ENCODE results near the gene CACNG1. TPM values are rescaled to one million over a fixed set of nuclear protein-coding genes. Genes with fewer than 3 reads are reported as not detected.

Gene CACNG1
- total and polyA plus RNA-seq, 2 donors (not counting 1 experiment from before 2014, with no cell fraction given): not detected

GRCh38 chr17:67058036-67058435, 13.7 kb downstream of the CACNG1 start:
- Histone ChIP-seq H3K36me3 (ENCODE audit: control insufficient read depth, insufficient read depth, low read length) (no peaks in the 10 kb centered on the region), H3K9me3 (ENCODE audit: control insufficient read depth, insufficient read depth, low read depth, low read length) (no peaks in the 10 kb centered on the region), H3K27me3 (ENCODE audit: control insufficient read depth, insufficient read depth, low read length) (no peaks in the 10 kb centered on the region), H2AFZ (ENCODE audit: low read length) (no peak overlapping the region), H3K4me2 (ENCODE audit: extremely low read depth, insufficient read depth, low read length) (no peak overlapping the region), H3K79me2 (ENCODE audit: control insufficient read depth, insufficient read depth, low read length) (no peaks in the 10 kb centered on the region), H3K4me3 (replicated peaks in 1 of 4; ENCODE audit: control extremely low read depth in 1 of 4, insufficient read depth in 1 of 4, low read depth in 3 of 4, low read length in 4 of 4) (no peak overlapping the region), H3K4me1 (ENCODE audit: control insufficient read depth, extremely low read depth, insufficient read depth, low read length) (no peaks in the 10 kb centered on the region), H3K9ac (ENCODE audit: insufficient read depth, low read length) (no peak overlapping the region), H3K27ac (ENCODE audit: insufficient read depth, low read length) (no peak overlapping the region), H4K20me1 (ENCODE audit: control insufficient read depth, extremely low read depth, insufficient read depth, low read length) (no peaks in the 10 kb centered on the region)
- DNase-seq (ENCODE audit: low read depth in 2 of 2): no peak
- no peak for TF ChIP-seq EZH2 (IDR thresholded peaks at IDR 0.05; ENCODE audit: low read length, missing control alignments)
- no peak for TF ChIP-seq CTCF (conservative IDR thresholded peaks at IDR 0.05 in 1 of 2, IDR thresholded peaks at IDR 0.05 in 1 of 2; ENCODE audit: low read depth in 1 of 2, low read length in 2 of 2)

GRCh38 chr17:67059372-67059771, 15.0 kb downstream of the CACNG1 start:
- DNase-seq (ENCODE audit: low read depth in 2 of 2): no peak
- Histone ChIP-seq H3K4me2 (ENCODE audit: extremely low read depth, insufficient read depth, low read length) (no peak overlapping the region), H3K9ac (ENCODE audit: insufficient read depth, low read length) (no peak overlapping the region), H3K27me3 (ENCODE audit: control insufficient read depth, insufficient read depth, low read length) (no peaks in the 10 kb centered on the region), H2AFZ (ENCODE audit: low read length) (no peak overlapping the region), H3K36me3 (ENCODE audit: control insufficient read depth, insufficient read depth, low read length) (no peaks in the 10 kb centered on the region), H3K4me3 (replicated peaks in 1 of 4; ENCODE audit: control extremely low read depth in 1 of 4, insufficient read depth in 1 of 4, low read depth in 3 of 4, low read length in 4 of 4) (no peak overlapping the region), H3K9me3 (ENCODE audit: control insufficient read depth, insufficient read depth, low read depth, low read length) (no peaks in the 10 kb centered on the region), H3K27ac (ENCODE audit: insufficient read depth, low read length) (no peak overlapping the region), H3K79me2 (ENCODE audit: control insufficient read depth, insufficient read depth, low read length) (no peaks in the 10 kb centered on the region), H3K4me1 (ENCODE audit: control insufficient read depth, extremely low read depth, insufficient read depth, low read length) (no peaks in the 10 kb centered on the region), H4K20me1 (ENCODE audit: control insufficient read depth, extremely low read depth, insufficient read depth, low read length) (no peaks in the 10 kb centered on the region)
- TF ChIP-seq EZH2 (IDR thresholded peaks at IDR 0.05; ENCODE audit: low read length, missing control alignments) (no peak), CTCF (conservative IDR thresholded peaks at IDR 0.05 in 1 of 2, IDR thresholded peaks at IDR 0.05 in 1 of 2; ENCODE audit: low read depth in 1 of 2, low read length in 2 of 2) (no peak)

- H3K4me1 ChIP-seq (ENCODE audit: control insufficient read depth, extremely low read depth, insufficient read depth, low read length): no peaks in the 10 kb centered on the region
- no peaks in the 10 kb centered on the region for H3K36me3 ChIP-seq (ENCODE audit: control insufficient read depth, insufficient read depth, low read length)
- TF ChIP-seq CTCF (conservative IDR thresholded peaks at IDR 0.05 in 1 of 2, IDR thresholded peaks at IDR 0.05 in 1 of 2; ENCODE audit: low read depth in 1 of 2, low read length in 2 of 2) (no peak), EZH2 (IDR thresholded peaks at IDR 0.05; ENCODE audit: low read length, missing control alignments) (no peak)
- H3K9me3 ChIP-seq (ENCODE audit: control insufficient read depth, insufficient read depth, low read depth, low read length): no peaks in the 10 kb centered on the region
- H3K9ac ChIP-seq (ENCODE audit: insufficient read depth, low read length): no peak overlapping the region
- H3K4me2 ChIP-seq (ENCODE audit: extremely low read depth, insufficient read depth, low read length): no peak overlapping the region
- H3K4me3 ChIP-seq (replicated peaks in 1 of 4; ENCODE audit: control extremely low read depth in 1 of 4, insufficient read depth in 1 of 4, low read depth in 3 of 4, low read length in 4 of 4): no peak overlapping the region
- no peak overlapping the region for H2AFZ ChIP-seq (ENCODE audit: low read length)
- no peaks in the 10 kb centered on the region for H3K27me3 ChIP-seq (ENCODE audit: control insufficient read depth, insufficient read depth, low read length)
- no peaks in the 10 kb centered on the region for H4K20me1 ChIP-seq (ENCODE audit: control insufficient read depth, extremely low read depth, insufficient read depth, low read length)
- H3K27ac ChIP-seq (ENCODE audit: insufficient read depth, low read length): no peak overlapping the region
- no peak for DNase-seq (ENCODE audit: low read depth in 2 of 2)
- H3K79me2 ChIP-seq (ENCODE audit: control insufficient read depth, insufficient read depth, low read length): no peaks in the 10 kb centered on the region
Measured at GRCh38 chr17:67063141-67063540, 18.8 kb downstream of the CACNG1 start.

All from fibroblast of lung (primary cell).